NT2/D1 (cell line): ENCODE data around the gene SOS2.

Experiments
- SUZ12 ChIP-seq: IDR thresholded peaks from 2 replicates; pipeline ENCODE4 v1.6.1; 2011; ENCODE audit not compliant: insufficient read length, insufficient read depth; ENCODE audit errors: extremely low read depth
- ZNF274 ChIP-seq: IDR thresholded peaks from 2 replicates; pipeline ENCODE4 v1.6.1; 2011; ENCODE audit warnings: mild to moderate bottlenecking, low read depth, low read length

DNA sequence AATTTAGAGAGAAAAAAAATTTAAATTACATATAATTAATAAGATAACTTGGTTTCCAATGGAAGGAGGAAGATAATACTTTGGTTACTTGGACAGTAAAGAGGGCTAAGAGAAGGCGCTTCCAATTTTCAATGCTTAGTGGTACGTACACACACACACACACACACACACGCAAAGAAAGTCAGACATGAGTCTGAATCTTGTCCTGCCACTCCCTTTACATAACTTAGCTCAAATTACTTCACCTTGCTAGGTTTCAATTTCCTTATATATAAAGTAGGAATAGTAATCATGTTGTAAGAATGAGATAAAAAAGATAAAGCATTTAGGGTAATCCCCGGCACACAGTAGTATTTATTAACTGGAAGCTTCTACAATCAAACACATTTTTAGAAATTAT, 75.3 kb downstream of the SOS2 start:
- TF ChIP-seq SUZ12 (no peak), ZNF274 (no peak)
